IPS DF 19.7 (cell line): ENCODE data around the gene KANK2.

ENCODE experiments used
- DNase-seq: peaks from one replicate; pipeline ENCODE4 v3.0.0-alpha.2; 2013; ENCODE audit warnings: low read depth, low spot score

The KANK2 gene

GRCh38 chr19:11197291-11198174 lies at the start of gene KANK2:
Gene KANK2 (minus strand): TSS chr19:11197545. CDS start chr19:11194511, 3,034 bp downstream.
- no peak for DNase-seq

DNA sequence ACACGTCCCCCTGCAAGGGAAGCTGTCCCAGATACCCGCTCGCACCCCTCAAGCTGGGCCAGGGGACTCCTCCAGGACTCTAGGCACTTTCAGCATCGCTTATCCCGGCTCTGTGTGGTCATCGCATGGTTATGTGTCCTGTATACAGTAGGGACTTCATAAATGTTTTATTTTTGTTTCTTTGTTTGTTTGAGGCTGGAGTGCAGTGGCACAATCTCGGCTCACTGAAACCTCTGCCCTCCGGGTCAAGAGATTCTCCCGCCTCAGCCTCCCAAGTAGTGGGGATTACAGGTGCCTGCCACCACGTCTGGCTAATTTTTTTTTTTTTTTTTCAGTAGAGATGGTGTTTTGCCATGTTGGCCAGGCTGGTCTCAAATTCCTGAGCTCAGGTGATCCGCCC lies 49.6 kb upstream of the KANK2 start:
- no peak for DNase-seq

DNA sequence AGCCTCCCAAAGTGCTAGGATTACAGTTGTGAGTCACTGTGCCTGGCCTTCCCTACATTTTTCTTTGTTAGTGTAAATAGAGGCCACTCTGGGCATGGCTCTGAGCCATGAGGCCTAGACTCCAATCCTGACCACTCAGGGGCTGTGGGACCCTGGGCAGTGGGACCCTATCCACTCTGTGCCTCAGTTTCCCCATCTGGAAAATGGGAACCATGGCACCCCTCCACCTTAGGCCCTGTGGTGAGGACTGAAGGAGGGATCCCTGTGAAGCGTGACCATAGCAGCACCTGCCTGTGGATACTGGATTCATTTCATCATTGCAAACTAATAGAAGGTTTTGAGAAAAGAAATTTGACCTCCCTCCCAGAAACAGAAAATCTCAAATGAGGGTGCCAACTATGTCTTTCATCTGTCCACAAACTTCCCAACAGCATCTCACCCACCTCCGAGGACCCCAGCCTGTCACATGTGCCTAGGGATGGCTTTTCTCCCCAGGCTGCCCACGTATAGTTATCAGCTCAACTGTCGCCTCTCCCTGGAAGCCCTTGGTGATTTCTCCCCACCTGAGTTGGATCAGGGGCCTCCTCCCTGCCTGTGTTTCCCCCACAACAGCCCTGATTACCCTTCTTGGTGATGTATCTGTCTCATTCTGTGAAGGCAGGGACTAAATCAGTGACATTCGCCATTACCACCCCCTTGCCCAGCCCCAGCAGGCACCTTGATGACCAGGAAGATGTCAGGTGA lies 47.7 kb upstream of the KANK2 start:
- no peak for DNase-seq

DNA sequence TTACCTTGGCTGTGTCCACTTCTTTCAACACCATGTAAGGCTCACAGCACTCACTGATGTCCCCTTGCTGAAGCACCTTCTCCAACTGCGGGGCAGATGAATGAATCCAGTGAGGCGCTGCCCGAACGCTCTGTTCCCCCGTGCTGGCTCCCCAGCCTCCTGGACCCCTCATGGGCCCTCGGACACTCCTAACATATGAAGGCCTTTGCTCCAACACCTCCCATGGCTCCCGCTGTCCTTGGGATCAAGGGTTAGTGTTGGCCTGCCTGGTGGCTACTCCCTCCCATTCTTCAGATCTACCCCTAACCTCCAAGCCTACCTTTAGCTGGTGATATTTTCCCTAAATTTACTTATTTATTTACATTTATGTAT lies 46.4 kb upstream of the KANK2 start:
- DNase-seq, result no peak

DNA sequence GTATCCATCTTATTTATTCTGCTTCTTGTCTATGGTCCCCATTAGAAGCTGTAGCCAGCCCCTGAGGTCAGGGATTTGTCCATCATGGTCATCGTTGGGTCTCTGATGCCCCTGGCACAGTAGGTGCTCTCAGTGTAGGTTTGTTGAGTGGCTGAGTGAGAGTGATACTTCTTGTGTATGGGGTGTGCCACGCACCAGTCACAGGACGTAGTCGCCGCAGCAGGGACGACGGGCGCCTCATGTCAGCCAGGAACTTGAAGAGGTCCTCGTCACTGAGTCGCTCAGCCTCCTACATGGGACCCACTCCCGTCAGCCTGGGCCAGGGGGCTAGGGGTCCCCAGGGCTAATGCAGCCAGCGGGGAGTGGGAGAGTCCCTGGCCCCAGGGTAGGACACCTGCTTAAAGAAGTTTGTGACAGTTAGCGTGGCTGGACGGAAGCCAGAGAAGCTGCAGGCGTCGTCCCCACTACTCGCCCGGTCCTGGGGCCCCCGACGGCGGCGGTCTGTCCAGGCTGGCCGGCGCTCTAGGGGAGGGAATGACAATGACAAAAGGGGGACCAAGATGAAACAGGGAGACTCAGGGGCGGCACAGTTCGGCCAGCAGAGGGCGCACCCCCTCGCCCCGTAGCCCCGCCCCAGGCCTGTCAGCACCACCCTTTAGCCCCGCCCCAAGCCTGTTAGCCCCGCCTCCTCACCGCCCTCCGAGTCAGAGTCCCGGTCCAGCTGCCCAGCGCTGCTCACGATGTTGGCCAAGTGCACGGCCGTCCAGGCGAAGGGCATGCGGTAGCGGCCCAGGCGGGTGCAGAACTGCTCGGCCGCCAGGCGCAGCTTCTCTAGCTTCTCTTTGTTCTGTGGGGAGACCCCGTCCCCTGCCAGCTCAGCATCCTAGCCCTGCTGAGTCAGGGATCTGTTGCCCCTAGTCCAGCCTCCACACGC lies 45.8 kb upstream of the KANK2 start:
- DNase-seq, result no peak

- DNase-seq, result no peak
Observed at GRCh38 chr19:11242025-11242424, 44.7 kb upstream of the KANK2 start.

DNA sequence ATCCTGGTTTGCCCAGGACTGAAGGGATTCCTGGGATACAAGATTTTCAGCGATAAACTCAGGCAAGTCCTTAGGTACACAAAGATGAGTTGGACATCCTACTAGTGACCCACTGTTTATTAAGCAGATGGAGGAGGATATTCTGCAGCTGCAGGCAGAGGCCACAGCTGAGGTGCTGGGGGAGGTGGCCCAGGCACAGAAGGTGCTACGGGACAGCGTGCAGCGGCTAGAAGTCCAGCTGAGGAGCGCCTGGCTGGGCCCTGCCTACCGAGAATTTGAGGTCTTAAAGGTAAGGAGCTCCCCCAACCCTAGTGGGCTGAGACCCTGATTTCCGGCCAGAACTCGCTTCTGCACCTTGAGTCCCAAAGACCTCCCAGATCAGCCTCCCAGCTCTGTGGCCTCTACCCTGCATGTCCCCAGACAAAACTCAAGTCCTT lies 42.7 kb upstream of the KANK2 start:
- no peak for DNase-seq

GRCh38 chr19:11239377-11240000 lies 42.1 kb upstream of the KANK2 start, which contains the start of gene ANGPTL8:
Gene ANGPTL8 (plus strand): TSS chr19:11239619. CDS start chr19:11239638, 19 bp downstream.
- DNase-seq, result no peak

DNA sequence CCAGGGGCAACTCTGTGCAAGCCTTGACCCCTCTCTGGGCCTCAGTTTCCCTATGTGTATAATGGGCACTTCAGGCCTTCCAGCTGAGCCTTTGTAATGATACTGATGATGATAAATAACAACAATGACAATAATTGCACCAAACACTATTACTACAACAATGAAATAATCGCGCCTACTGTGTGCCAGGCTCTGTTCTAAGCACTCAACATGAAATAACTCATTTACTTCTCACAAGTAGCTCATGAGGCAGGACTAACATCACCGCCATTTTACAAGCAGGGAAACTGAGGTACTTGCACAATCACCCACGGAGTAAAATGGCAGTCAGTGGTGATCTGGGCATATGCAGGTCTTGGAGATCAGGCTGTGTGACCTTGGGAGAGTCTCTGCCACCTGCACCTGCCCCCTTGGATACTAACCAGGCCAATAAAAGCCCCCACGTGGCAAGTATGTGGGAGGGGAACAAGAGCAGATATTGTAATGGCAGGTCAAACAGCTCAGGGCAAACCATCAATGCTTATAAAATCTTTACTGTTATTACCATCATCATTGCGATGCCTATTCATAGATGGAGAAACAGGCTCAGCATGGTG lies 41.5 kb upstream of the KANK2 start:
- DNase-seq, result no peak

DNA sequence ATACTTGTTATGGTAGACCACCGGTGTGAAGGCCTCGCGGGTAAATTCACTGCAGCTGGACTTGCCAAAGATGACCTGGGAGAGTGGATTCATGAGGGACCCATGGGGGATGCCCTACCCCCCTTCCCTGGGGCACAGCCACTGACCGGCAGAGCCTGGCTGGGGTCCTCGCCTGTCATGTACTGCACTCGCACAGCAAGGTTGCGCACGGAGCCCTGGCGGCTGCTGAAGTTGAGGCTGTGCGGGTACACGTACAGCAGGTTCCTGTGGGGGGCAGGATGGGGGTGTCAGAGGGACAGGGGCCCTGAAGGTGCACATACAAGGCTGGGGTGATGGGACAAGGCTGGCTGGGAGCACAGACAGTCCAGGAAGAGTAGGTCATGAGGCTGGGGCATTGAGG lies 40.7 kb upstream of the KANK2 start:
- no peak for DNase-seq

GRCh38 chr19:11237321-11237720 lies 40.0 kb upstream of the KANK2 start:
- no peak for DNase-seq

DNA sequence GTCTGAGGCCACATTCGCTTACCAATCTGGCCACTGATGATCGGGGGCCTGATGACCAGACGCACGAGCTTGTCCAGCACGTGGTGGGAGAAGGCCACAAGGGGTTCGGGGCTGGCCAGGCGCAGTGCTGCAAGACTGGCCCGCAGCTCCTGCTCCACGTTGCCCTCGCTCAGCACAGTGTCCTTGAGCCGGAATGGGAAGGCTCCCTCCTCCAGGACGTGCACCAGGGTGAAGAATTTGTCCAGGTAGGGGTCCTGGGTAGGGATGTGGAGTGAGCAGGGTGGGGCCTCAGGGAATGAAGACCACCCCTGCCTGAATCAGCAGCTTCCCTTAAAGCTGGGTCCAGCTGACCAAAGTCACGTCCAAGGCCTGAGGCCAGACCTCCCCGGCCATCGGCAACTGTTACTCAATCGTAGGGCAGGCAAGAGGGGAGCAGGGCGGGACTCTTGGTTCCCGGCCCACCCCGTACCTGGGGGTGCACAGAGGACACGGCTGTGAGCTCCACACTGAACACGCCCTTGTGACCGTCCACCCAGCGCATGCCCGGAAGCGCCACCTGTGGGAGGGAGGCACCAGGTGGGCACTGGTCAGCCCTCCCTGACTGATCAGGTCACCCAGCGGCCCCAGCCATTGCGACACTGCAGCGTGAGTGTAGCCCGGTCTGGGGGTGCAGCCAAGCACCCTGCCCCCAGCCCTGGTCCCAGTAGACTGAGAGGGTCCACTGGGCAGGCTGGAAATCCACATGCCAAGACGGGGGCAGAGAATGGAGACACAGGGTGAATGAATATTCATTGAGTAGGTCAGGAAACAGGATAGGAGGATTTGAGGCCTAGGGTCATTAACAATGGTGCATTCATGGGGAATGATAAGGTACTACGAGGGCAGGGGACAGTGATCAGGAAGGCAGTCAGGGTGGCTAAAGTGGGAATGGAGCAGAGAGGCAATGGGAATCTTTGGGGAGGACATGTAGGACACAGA lies 39.3 kb upstream of the KANK2 start:
- DNase-seq, result no peak

GRCh38 chr19:11234486-11235075 lies 37.2 kb upstream of the KANK2 start:
- no peak for DNase-seq

GRCh38 chr19:11233073-11233472 lies 35.7 kb upstream of the KANK2 start:
- DNase-seq, result no peak

DNA sequence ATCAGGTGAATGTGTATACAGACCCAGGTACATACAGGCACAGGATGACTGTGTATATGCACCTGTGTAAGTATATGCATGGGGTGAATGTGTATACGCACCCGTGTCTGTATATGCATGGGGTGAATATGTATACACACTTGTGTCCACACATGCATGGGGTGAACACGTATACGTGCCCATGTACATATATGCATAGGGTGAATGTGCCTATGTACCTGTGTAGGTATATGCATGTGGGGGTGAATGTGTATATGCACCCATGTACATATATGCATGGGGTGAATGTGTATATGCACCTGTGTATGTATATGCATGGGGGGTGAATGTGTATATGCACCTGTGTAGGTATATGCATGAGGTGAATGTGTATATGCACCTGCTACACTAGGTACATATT lies 35.2 kb upstream of the KANK2 start:
- no peak for DNase-seq

- DNase-seq, result no peak
Observed at GRCh38 chr19:11230621-11231386, 33.5 kb upstream of the KANK2 start.

- DNase-seq, result peak; percentile 85
Observed at GRCh38 chr19:11227195-11227886, 30.0 kb upstream of the KANK2 start.

- no peak for DNase-seq
Observed at GRCh38 chr19:11226716-11227166, 29.4 kb upstream of the KANK2 start.
